Adrenal gland (tissue), 5 donors: Measurements from ENCODE around the gene ERICH4.

Experiments
- CTCF ChIP-seq, 6 experiments: fragments of 450-650 bp in 4 of 6; fragments of 200-600 bp in 2 of 6; sonication (generic) in 1 of 6; IDR thresholded peaks; 1 replicate in 5 of 6; 2 replicates in 1 of 6; pipeline versions ENCODE4 v1.5.1 to v1.8.0; 2016 to 2021; ENCODE audit warnings: antibody characterized with exemption in 6 of 6, mild to moderate bottlenecking in 2 of 6, moderate library complexity in 1 of 6
- POLR2A ChIP-seq, 2 donors: fragments of 450-650 bp; IDR thresholded peaks; one replicate each; pipeline ENCODE4 v1.6.1; 2017; ENCODE audit warnings: antibody characterized with exemption in 2 of 2, mild to moderate bottlenecking in 2 of 2, moderate library complexity in 1 of 2
- donor health status: DM: no; HTN: no; CAD: no.

GRCh38 chr19:41402010-41402409 is 40.9 kb upstream of the ERICH4 start:
- TF ChIP-seq POLR2A (IDR thresholded peaks at IDR 0.05) (no peak), CTCF (IDR thresholded peaks at IDR 0.05) (no peak)
